ENCODE data around the gene SH3RF3.

DNA sequence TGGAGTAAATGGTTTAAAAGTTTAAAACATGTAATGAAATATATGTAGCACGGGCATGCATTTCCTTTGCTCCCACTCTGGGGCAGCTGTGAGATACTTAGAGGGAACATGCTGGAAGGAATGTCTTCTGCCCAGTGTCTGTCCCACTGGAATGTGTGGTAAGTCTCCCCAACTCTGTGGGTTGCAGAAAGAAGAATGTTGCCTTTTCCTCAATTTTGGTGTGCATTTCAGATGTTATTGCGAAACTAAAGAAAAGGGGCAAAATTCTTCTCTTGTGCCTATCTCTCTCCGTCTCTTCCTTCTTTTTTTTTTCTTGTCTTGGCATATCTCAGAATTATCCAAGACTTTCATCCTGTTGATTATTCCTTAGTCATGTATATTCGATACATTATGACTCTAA is 201.1 kb downstream of the SH3RF3 start:
- TF ChIP-seq SNAI2 (CRISPR knock-in tag; IDR thresholded peaks at IDR 0.05) (no peak), ZFP3 (CRISPR knock-in tag; IDR thresholded peaks at IDR 0.05) (no peak), TCF4 (CRISPR knock-in tag; IDR thresholded peaks at IDR 0.05; ENCODE audit: borderline replicate concordance) (no peak), CSDC2 (CRISPR knock-in tag; IDR thresholded peaks at IDR 0.05) (no peak), ARNTL (CRISPR knock-in tag; IDR thresholded peaks at IDR 0.05; ENCODE audit: borderline replicate concordance, low read depth) (no peak), PPARA (CRISPR knock-in tag; IDR thresholded peaks at IDR 0.05; ENCODE audit: borderline replicate concordance) (no peak), ZFP30 (CRISPR knock-in tag; IDR thresholded peaks at IDR 0.05) (no peak), ZNF70 (CRISPR knock-in tag; IDR thresholded peaks at IDR 0.05) (no peak)
- TF ChIP-seq, protein P1, sequence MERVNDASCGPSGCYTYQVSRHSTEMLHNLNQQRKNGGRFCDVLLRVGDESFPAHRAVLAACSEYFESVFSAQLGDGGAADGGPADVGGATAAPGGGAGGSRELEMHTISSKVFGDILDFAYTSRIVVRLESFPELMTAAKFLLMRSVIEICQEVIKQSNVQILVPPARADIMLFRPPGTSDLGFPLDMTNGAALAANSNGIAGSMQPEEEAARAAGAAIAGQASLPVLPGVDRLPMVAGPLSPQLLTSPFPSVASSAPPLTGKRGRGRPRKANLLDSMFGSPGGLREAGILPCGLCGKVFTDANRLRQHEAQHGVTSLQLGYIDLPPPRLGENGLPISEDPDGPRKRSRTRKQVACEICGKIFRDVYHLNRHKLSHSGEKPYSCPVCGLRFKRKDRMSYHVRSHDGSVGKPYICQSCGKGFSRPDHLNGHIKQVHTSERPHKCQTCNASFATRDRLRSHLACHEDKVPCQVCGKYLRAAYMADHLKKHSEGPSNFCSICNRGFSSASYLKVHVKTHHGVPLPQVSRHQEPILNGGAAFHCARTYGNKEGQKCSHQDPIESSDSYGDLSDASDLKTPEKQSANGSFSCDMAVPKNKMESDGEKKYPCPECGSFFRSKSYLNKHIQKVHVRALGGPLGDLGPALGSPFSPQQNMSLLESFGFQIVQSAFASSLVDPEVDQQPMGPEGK (CRISPR knock-in tag; IDR thresholded peaks at IDR 0.05; ENCODE audit: borderline replicate concordance), result no peak
- TF ChIP-seq, protein P2, sequence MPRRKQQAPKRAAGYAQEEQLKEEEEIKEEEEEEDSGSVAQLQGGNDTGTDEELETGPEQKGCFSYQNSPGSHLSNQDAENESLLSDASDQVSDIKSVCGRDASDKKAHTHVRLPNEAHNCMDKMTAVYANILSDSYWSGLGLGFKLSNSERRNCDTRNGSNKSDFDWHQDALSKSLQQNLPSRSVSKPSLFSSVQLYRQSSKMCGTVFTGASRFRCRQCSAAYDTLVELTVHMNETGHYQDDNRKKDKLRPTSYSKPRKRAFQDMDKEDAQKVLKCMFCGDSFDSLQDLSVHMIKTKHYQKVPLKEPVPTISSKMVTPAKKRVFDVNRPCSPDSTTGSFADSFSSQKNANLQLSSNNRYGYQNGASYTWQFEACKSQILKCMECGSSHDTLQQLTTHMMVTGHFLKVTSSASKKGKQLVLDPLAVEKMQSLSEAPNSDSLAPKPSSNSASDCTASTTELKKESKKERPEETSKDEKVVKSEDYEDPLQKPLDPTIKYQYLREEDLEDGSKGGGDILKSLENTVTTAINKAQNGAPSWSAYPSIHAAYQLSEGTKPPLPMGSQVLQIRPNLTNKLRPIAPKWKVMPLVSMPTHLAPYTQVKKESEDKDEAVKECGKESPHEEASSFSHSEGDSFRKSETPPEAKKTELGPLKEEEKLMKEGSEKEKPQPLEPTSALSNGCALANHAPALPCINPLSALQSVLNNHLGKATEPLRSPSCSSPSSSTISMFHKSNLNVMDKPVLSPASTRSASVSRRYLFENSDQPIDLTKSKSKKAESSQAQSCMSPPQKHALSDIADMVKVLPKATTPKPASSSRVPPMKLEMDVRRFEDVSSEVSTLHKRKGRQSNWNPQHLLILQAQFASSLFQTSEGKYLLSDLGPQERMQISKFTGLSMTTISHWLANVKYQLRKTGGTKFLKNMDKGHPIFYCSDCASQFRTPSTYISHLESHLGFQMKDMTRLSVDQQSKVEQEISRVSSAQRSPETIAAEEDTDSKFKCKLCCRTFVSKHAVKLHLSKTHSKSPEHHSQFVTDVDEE (CRISPR knock-in tag; IDR thresholded peaks at IDR 0.05), result no peak

All from SK-N-SH treated with all-trans-retinoic acid at 6 μM for 48 hours (cell line).